ENCODE results near the gene TEAD4. TPM values are rescaled to one million over a fixed set of nuclear protein-coding genes. Genes with fewer than 3 reads are reported as not detected.

The TEAD4 gene
- 2.8 and 5.1 TPM in 2 replicates for total RNA-seq

GRCh38 chr12:2959192-2959504, at the start of gene TEAD4:
Gene TEAD4 (plus strand): TSS chr12:2959397.

GRCh38 chr12:3076730-3077571, 117.8 kb downstream of the TEAD4 start, which contains the start of gene TSPAN9:
Gene TSPAN9 (plus strand): TSS chr12:3077379. CDS start chr12:3201194, 123,815 bp downstream.

Other genes with a start within 250 kb of the TEAD4 start
- gene FKBP4, start 164.4 kb upstream of the TEAD4 start, total RNA-seq = 96.1 and 109 TPM in 2 replicates
- 8.9 and 13.2 TPM in 2 replicates for gene ITFG2, start 146.7 kb upstream of the TEAD4 start, total RNA-seq
- not detected in 2 replicates for gene NRIP2, start 124.4 kb upstream of the TEAD4 start, total RNA-seq
- gene TEX52, start 102.4 kb upstream of the TEAD4 start, total RNA-seq = not detected in 2 replicates
- 0.48 and 0.64 TPM in 2 replicates for gene FOXM1, start 82.2 kb upstream of the TEAD4 start, total RNA-seq
- 14.9 and 23.7 TPM in 2 replicates for gene RHNO1, start 82.2 kb upstream of the TEAD4 start, total RNA-seq
- gene TULP3, start 68.5 kb upstream of the TEAD4 start, total RNA-seq = 9.4 and 12.5 TPM in 2 replicates
- gene TSPAN9, start 118.0 kb downstream of the TEAD4 start, total RNA-seq = 3.4 and 10.6 TPM in 2 replicates

All from tracheal epithelial cell (primary cell).